Skeletal muscle tissue (tissue), 4 donors: ENCODE results near the gene CSTF3. TPM values are rescaled to one million over a fixed set of nuclear protein-coding genes. Genes with fewer than 3 reads are reported as not detected.

Source experiments
- H3K27ac ChIP-seq: one replicate; pipeline ENCODE4 v1.7.0; 2013; ENCODE audit warnings: mild to moderate bottlenecking, low read depth, low read length, inconsistent platforms
- H3K27me3 ChIP-seq, 3 donors: one replicate each; pipeline ENCODE4 v1.7.0; 2013; ENCODE audit warnings: low read length in 3 of 3; ENCODE audit not compliant: control insufficient read depth in 3 of 3, insufficient read depth in 3 of 3
- H3K36me3 ChIP-seq, 3 donors: one replicate each; pipeline ENCODE4 v1.7.0; 2013; ENCODE audit warnings: low read length in 3 of 3; ENCODE audit not compliant: control insufficient read depth in 3 of 3, insufficient read depth in 3 of 3
- H3K4me1 ChIP-seq, 3 donors: one replicate each; pipeline ENCODE4 v1.7.0; 2013; ENCODE audit warnings: low read length in 3 of 3, mild to moderate bottlenecking in 3 of 3; ENCODE audit not compliant: control insufficient read depth in 3 of 3, insufficient read depth in 3 of 3
- H3K4me3 ChIP-seq, 3 donors: one replicate each; pipeline ENCODE4 v1.7.0; 2013; ENCODE audit warnings: low read length in 3 of 3
- H3K9ac ChIP-seq, 3 donors: one replicate each; pipeline ENCODE4 v1.7.0; 2013; ENCODE audit warnings: low read length in 3 of 3, mild to moderate bottlenecking in 3 of 3, moderate library complexity in 2 of 3, low read depth in 1 of 3
- H3K9me3 ChIP-seq, 3 donors: one replicate each; pipeline ENCODE4 v1.7.0; 2013; ENCODE audit warnings: low read length in 3 of 3; ENCODE audit not compliant: control insufficient read depth in 3 of 3
- total RNA-seq: library from RNA; depleted of rRNA; stranded (reverse); fragments of >200 nt; gene quantifications from one replicate; pipeline ENCODE4 v1.2.3, GENCODE V29; 2014
- donor health status: Osteomylitis.

Gene CSTF3
- 50.6 TPM for total RNA-seq

- no peaks in the 10 kb centered on the region for H3K27me3 ChIP-seq
- H3K36me3 ChIP-seq, result no peaks in the 10 kb centered on the region
- H3K27ac ChIP-seq, result peak within 1 kb of the TSS; percentile 86
- H3K4me3 ChIP-seq, result peak within 1 kb of the TSS; percentile 92 to 94 (median 92)
- peaks cover 5 to 23% (median 20%) of the 10 kb centered on the region in 3 donors for H3K4me1 ChIP-seq
- H3K9ac ChIP-seq, result peak within 1 kb of the TSS; percentile 87 to 96 (median 88)
- H3K9me3 ChIP-seq, result no peaks in the 10 kb centered on the region
Measured at GRCh38 chr11:33161120-33162005, at the start of gene CSTF3. Gene CSTF3, minus strand, starts transcription at chr11:33161480. Its CDS starts 155 bp downstream, at chr11:33161325.

- no peak overlapping the region for H3K27ac ChIP-seq
- H3K27me3 ChIP-seq, result no peaks in the 10 kb centered on the region
- H3K36me3 ChIP-seq, result no peaks in the 10 kb centered on the region
- no peak overlapping the region for H3K4me3 ChIP-seq
- peaks cover 0 to 3% (median 0%) of the 10 kb centered on the region in 3 donors for H3K4me1 ChIP-seq
- H3K9me3 ChIP-seq, result no peaks in the 10 kb centered on the region
- no peak overlapping the region for H3K9ac ChIP-seq
Measured at GRCh38 chr11:33208150-33208549, 46.9 kb upstream of the CSTF3 start.

- H3K27me3 ChIP-seq, result no peaks in the 10 kb centered on the region
- no peaks in the 10 kb centered on the region for H3K36me3 ChIP-seq
- no peak overlapping the region for H3K27ac ChIP-seq
- no peak overlapping the region for H3K4me3 ChIP-seq
- peaks cover 0 to 3% (median 0%) of the 10 kb centered on the region in 3 donors for H3K4me1 ChIP-seq
- H3K9me3 ChIP-seq, result no peaks in the 10 kb centered on the region
- no peak overlapping the region for H3K9ac ChIP-seq
Measured at GRCh38 chr11:33207408-33207985, 46.2 kb upstream of the CSTF3 start.

- Histone ChIP-seq H3K9ac (no peak overlapping the region), H3K9me3 (no peaks in the 10 kb centered on the region), H3K4me3 (no peak overlapping the region), H3K36me3 (no peaks in the 10 kb centered on the region), H3K4me1 (no peaks in the 10 kb centered on the region), H3K27ac (no peak overlapping the region), H3K27me3 (no peaks in the 10 kb centered on the region)
Measured at GRCh38 chr11:33197915-33198727, 36.8 kb upstream of the CSTF3 start.

GRCh38 chr11:33195462-33196173 lies 34.3 kb upstream of the CSTF3 start:
- no peak overlapping the region for H3K9ac ChIP-seq

GRCh38 chr11:33194455-33194854 lies 33.2 kb upstream of the CSTF3 start:
- Histone ChIP-seq H3K9me3 (no peaks in the 10 kb centered on the region), H3K4me1 (no peaks in the 10 kb centered on the region), H3K9ac (no peak overlapping the region), H3K27ac (no peak overlapping the region), H3K27me3 (no peaks in the 10 kb centered on the region), H3K4me3 (no peak overlapping the region), H3K36me3 (no peaks in the 10 kb centered on the region)

More at GRCh38 chr11:33195462-33196173, 34.3 kb upstream of the CSTF3 start:
- no peak overlapping the region for H3K4me3 ChIP-seq
- no peaks in the 10 kb centered on the region for H3K36me3 ChIP-seq
- no peak overlapping the region for H3K27ac ChIP-seq
- H3K4me1 ChIP-seq, result no peaks in the 10 kb centered on the region
- H3K27me3 ChIP-seq, result no peaks in the 10 kb centered on the region
- H3K9me3 ChIP-seq, result no peaks in the 10 kb centered on the region

- Histone ChIP-seq H3K27me3 (no peaks in the 10 kb centered on the region), H3K9ac (no peak overlapping the region), H3K27ac (no peak overlapping the region), H3K4me1 (no peaks in the 10 kb centered on the region), H3K36me3 (no peaks in the 10 kb centered on the region), H3K9me3 (no peaks in the 10 kb centered on the region), H3K4me3 (no peak overlapping the region)
Measured at GRCh38 chr11:33191467-33191866, 30.2 kb upstream of the CSTF3 start.

- no peak overlapping the region for H3K9ac ChIP-seq
- H3K4me1 ChIP-seq, result no peaks in the 10 kb centered on the region
- no peak overlapping the region for H3K27ac ChIP-seq
- H3K36me3 ChIP-seq, result no peaks in the 10 kb centered on the region
- H3K27me3 ChIP-seq, result no peaks in the 10 kb centered on the region
- H3K4me3 ChIP-seq, result no peak overlapping the region
- no peaks in the 10 kb centered on the region for H3K9me3 ChIP-seq
Measured at GRCh38 chr11:33187998-33188722, 26.9 kb upstream of the CSTF3 start.

GRCh38 chr11:33185756-33186155 lies 24.5 kb upstream of the CSTF3 start:
- H3K9ac ChIP-seq, result peak overlapping the region in 1 of 3 donors; percentile 3
- no peaks in the 10 kb centered on the region for H3K36me3 ChIP-seq
- no peaks in the 10 kb centered on the region for H3K9me3 ChIP-seq
- no peak overlapping the region for H3K27ac ChIP-seq
- no peaks in the 10 kb centered on the region for H3K27me3 ChIP-seq
- no peaks in the 10 kb centered on the region for H3K4me1 ChIP-seq
- no peak overlapping the region for H3K4me3 ChIP-seq
